ENCODE measurements around the gene TEX51.

TEX51 gene

DNA sequence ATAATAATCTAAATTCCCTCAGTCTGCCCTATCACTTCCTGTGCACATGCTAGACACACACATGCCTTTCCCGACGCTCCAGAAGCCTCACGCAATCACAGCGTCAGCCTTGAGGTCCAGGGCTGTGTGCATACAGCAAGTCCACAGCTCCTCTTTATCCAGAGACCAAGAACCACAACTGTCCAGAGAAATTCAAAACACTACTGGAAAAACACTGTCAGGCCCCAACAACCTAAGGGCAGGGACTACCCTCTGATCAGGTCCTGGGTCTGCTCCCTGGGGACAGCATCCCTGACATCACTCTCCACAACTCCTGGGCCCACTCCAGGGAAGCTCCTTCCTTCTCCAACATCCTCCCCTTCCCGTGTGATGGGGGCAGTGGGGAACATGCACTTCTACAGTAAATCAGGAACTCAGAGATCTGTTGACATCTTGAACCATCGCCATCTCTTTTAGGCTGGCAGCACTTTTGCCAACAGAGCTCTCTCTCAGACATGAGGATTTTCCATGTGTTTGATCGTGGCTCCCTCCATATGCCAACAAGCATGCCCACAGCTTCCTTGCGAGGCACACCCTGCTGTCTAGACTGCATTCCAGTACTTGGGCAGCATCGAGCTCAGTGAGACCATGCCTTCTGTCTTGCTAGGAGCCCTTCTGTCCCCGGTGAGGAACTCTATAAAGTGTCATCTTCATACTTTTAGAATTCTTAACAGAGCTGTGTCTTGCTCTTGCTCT lies 15.4 kb downstream of the TEX51 start:
- no peak overlapping the region for H3K4me3 ChIP-seq (ENCODE audit: control insufficient read depth, low read depth, low read length)
- TF ChIP-seq, protein P1, sequence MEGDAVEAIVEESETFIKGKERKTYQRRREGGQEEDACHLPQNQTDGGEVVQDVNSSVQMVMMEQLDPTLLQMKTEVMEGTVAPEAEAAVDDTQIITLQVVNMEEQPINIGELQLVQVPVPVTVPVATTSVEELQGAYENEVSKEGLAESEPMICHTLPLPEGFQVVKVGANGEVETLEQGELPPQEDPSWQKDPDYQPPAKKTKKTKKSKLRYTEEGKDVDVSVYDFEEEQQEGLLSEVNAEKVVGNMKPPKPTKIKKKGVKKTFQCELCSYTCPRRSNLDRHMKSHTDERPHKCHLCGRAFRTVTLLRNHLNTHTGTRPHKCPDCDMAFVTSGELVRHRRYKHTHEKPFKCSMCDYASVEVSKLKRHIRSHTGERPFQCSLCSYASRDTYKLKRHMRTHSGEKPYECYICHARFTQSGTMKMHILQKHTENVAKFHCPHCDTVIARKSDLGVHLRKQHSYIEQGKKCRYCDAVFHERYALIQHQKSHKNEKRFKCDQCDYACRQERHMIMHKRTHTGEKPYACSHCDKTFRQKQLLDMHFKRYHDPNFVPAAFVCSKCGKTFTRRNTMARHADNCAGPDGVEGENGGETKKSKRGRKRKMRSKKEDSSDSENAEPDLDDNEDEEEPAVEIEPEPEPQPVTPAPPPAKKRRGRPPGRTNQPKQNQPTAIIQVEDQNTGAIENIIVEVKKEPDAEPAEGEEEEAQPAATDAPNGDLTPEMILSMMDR (conservative IDR thresholded peaks at IDR 0.05; ENCODE audit: control insufficient read depth, insufficient read depth, low read depth, low read length) = no peak
- DNase-seq (ENCODE audit: low read depth) = no peak

DNA sequence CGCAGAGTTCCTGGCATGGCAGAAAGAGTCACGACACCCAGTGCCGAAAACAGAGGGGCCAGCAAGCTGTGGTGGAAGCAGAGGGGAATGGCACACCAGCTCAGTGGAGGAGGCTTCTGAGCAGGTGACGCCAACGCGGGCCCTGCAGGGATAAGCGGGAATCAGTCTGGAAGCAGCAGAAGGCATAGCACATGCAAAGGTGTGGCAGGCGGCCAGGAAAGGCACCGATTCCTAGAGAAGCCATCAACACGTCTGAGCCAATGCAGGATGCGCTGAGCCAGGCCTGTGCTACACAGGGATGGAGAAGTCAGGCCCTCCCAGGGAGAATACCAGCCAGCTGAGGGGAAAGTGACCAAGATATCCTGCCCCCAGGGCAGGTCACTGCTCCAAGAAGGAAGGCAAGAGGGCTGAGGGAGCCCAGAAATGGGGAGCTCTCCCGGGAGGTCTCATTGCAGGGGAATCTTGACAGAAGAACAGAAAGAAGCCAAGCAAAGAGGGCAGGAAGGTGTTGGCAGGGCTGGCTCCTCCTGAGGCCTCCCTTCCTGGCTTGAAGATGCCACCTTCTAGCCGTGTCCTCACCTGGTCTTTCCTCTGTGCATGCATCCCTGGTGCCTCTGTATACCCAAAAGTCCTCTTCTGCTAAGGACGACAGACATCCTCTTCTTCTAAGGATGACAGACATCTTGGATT lies 16.3 kb downstream of the TEX51 start:
- DNase-seq (ENCODE audit: low read depth) = no peak
- TF ChIP-seq, protein P1 (conservative IDR thresholded peaks at IDR 0.05; ENCODE audit: control insufficient read depth, insufficient read depth, low read depth, low read length) = no peak
- no peak overlapping the region for H3K4me3 ChIP-seq (ENCODE audit: control insufficient read depth, low read depth, low read length)

DNA sequence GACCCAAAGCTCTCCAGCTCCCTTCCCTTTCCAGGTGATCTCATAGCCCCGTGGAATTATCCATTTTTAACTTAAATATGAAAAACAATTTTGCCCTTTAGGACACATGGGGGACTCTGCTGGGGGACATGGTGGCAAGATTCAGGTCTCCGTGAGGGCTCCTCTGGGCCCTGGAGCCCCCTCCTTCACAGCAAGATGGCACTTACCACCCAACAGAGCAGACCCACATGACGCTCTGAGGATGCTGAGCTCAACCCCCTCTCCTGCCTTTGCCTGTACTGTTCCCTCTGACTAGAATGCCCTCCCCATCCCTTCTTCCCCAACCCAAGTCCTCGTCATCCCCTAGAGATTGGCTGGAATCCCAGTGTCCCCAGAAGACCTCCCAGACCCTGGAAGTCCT lies 17.2 kb downstream of the TEX51 start:
- H3K4me3 ChIP-seq (ENCODE audit: control insufficient read depth, low read depth, low read length) = no peak overlapping the region
- TF ChIP-seq, protein P1 (conservative IDR thresholded peaks at IDR 0.05; ENCODE audit: control insufficient read depth, insufficient read depth, low read depth, low read length) = no peak
- no peak for DNase-seq (ENCODE audit: low read depth)

DNA sequence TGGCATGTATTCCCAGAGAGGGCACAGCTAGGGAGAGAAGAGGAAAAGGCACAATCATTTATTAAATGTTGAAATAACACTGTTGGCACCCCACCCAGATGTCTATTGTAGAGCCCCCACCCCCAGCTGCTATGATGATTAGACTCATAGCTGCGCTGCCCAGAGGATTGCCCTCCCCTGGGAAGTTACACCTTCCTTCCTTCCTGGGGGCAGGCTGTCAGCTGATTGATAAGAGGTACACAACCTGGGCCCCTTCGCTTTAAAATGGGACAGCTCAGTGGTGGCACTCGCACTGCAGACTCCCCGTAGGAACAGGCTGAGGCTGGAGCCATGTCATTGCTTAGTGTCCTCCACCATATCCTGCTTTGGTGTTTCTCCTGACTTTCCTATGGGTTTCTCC lies 18.1 kb downstream of the TEX51 start:
- no peak for DNase-seq (ENCODE audit: low read depth)
- TF ChIP-seq, protein P1 (conservative IDR thresholded peaks at IDR 0.05; ENCODE audit: control insufficient read depth, insufficient read depth, low read depth, low read length) = no peak
- H3K4me3 ChIP-seq (ENCODE audit: control insufficient read depth, low read depth, low read length) = no peak overlapping the region

DNA sequence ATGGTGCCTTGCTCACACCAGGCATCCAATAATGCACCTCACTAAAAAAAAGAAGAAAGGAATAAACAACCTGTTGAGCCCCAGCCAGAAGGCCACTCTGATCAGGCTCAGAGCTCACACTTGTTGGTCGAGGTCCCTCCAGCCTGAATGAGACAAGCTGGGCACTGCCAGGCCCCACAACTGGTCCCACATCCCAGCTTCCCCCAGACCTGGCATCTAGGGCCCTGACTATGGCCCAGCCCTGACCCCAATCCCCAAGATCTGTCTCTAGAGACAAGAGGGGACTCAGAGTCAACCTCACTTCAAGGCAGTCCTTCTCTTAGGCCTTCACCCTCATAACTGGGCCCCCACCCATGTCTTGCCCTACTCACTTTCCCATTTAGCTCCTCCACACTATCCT lies 22.4 kb downstream of the TEX51 start:
- DNase-seq (ENCODE audit: low read depth) = no peak
- no peak overlapping the region for H3K4me3 ChIP-seq (ENCODE audit: control insufficient read depth, low read depth, low read length)
- TF ChIP-seq, protein P1 (conservative IDR thresholded peaks at IDR 0.05; ENCODE audit: control insufficient read depth, insufficient read depth, low read depth, low read length) = no peak

DNA sequence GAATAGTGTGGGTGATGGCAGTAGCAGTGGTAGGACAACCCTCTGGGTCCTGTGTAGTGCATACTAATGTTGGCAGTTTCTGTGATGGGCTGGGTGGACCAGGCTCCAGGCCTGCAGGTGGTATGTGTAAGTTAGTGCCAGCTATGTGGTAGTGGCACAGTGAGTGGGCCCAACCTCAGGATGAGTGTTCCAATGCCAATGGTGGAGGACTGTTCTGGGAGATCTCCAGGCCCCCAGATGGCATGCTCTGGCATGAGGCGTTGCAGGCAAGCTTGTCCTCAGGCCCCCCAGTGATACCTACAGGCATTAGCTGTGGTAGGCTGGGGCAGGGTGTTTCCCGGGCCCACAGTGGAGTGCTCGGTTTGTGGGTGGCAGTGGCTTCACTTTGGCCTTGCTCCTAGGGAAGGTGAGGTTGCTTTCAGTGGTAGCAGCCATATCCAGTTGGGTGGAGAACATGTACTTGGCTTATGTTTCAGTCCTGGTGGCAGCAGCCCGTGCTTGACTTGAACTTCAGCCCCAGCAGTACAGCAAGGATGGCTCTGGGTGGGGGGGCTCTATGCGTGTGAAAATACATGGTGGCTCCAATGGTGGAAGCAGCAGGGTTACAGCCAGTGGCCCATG lies 32.4 kb downstream of the TEX51 start:
- H3K4me3 ChIP-seq (ENCODE audit: control insufficient read depth, low read depth, low read length) = no peak overlapping the region
- TF ChIP-seq, protein P1 (conservative IDR thresholded peaks at IDR 0.05; ENCODE audit: control insufficient read depth, insufficient read depth, low read depth, low read length) = no peak
- DNase-seq (ENCODE audit: low read depth) = no peak
